CD4-positive, alpha-beta memory T cell (primary cell): ENCODE data around the gene PAAF1. TPM values are rescaled to one million over a fixed set of nuclear protein-coding genes. Genes with fewer than 3 reads are reported as not detected.

Experiments used
- CTCF ChIA-PET: fragments of 350-600 bp; sonication (Branson Sonifier 250); formaldehyde crosslinking; loops from one replicate; lab custom pipeline; 2021; ENCODE audit warnings: inconsistent platforms; ENCODE audit not compliant: partially characterized antibody; lab: Charles Lee
- POLR2A ChIA-PET: fragments of 350-600 bp; sonication (Branson Sonifier 250); formaldehyde crosslinking; loops from one replicate; lab custom pipeline; 2021; ENCODE audit not compliant: partially characterized antibody; lab: Charles Lee
- DNase-seq, 5 donors: peaks; one replicate each; pipeline versions ENCODE4 v3.0.0 to v3.0.0-alpha.2; 2020 to 2022; ENCODE audit warnings: mixed read lengths in 1 of 5
- H3K27ac ChIP-seq: one replicate; pipeline ENCODE4 v1.7.0; 2013; ENCODE audit warnings: low read depth, low read length
- H3K27me3 ChIP-seq: 2 replicates; pipeline ENCODE4 v1.7.0; 2013; ENCODE audit warnings: mild to moderate bottlenecking, low read length, moderate library complexity; ENCODE audit not compliant: insufficient read depth
- H3K36me3 ChIP-seq: 2 replicates; pipeline ENCODE4 v1.7.0; 2013; ENCODE audit warnings: mild to moderate bottlenecking, low read length, moderate library complexity; ENCODE audit not compliant: insufficient read depth
- H3K4me1 ChIP-seq: 2 replicates; pipeline ENCODE4 v1.7.0; 2013; ENCODE audit warnings: mild to moderate bottlenecking, low read length, moderate library complexity; ENCODE audit not compliant: insufficient read depth
- H3K4me3 ChIP-seq, 2 donors: one replicate each; pipeline ENCODE4 v1.7.0; 2013; ENCODE audit warnings: low read length in 2 of 2, mild to moderate bottlenecking in 1 of 2
- H3K9me3 ChIP-seq, 2 donors: one replicate each; pipeline ENCODE4 v1.7.0; 2013; ENCODE audit warnings: low read length in 2 of 2, control low read depth in 1 of 2; ENCODE audit not compliant: control insufficient read depth in 1 of 2
- H3K27ac Mint-ChIP-seq, 7 donors: one replicate each; pipeline ENCODE4 v1.8.0; 2020 to 2021; ENCODE audit warnings: mixed read lengths in 7 of 7, mild to moderate bottlenecking in 6 of 7, inconsistent platforms in 3 of 7, moderate library complexity in 3 of 7
- H3K27me3 Mint-ChIP-seq, 2 donors: one replicate each; pipeline ENCODE4 v1.8.0; 2020 to 2021; ENCODE audit warnings: mixed read lengths in 2 of 2
- H3K36me3 Mint-ChIP-seq, 2 donors: one replicate each; pipeline ENCODE4 v1.8.0; 2020 to 2021; ENCODE audit warnings: mixed read lengths in 2 of 2, inconsistent platforms in 1 of 2, mild to moderate bottlenecking in 1 of 2
- H3K4me1 Mint-ChIP-seq, 4 donors: one replicate each; pipeline ENCODE4 v1.8.0; 2020 to 2021; ENCODE audit warnings: mixed read lengths in 4 of 4, mild to moderate bottlenecking in 1 of 4
- H3K4me3 Mint-ChIP-seq, 8 donors: one replicate each; pipeline ENCODE4 v1.8.0; 2020 to 2021; ENCODE audit warnings: mixed read lengths in 8 of 8, mild to moderate bottlenecking in 7 of 8, moderate library complexity in 6 of 8, inconsistent platforms in 3 of 8
- H3K9me3 Mint-ChIP-seq, 8 donors: one replicate each; pipeline ENCODE4 v1.8.0; 2020 to 2021; ENCODE audit warnings: mixed read lengths in 8 of 8, mild to moderate bottlenecking in 5 of 8, inconsistent platforms in 3 of 8, moderate library complexity in 1 of 8
- intact Hi-C: fragments of 100-400 bp; cut with micrococcal nuclease; formaldehyde crosslinking; loops from one replicate; pipeline ENCODE4 v1.15.1; 2023
- polyA plus RNA-seq, 2 donors: library from polyadenylated mRNA; unstranded; fragments of 300-500 nt; fragmentation: Illumina TruSeq; gene quantifications; one replicate each; pipeline ENCODE4 v1.2.3, GENCODE V29; 2021
- total RNA-seq, 2 experiments: library from RNA; stranded (reverse); gene quantifications; one replicate each; pipeline ENCODE4 v1.2.3, GENCODE V29; 2021

Gene PAAF1
- total and polyA plus RNA-seq, 4 experiments from 2014 or later = 17.5 to 21.8 (median 19.0) TPM

DNA sequence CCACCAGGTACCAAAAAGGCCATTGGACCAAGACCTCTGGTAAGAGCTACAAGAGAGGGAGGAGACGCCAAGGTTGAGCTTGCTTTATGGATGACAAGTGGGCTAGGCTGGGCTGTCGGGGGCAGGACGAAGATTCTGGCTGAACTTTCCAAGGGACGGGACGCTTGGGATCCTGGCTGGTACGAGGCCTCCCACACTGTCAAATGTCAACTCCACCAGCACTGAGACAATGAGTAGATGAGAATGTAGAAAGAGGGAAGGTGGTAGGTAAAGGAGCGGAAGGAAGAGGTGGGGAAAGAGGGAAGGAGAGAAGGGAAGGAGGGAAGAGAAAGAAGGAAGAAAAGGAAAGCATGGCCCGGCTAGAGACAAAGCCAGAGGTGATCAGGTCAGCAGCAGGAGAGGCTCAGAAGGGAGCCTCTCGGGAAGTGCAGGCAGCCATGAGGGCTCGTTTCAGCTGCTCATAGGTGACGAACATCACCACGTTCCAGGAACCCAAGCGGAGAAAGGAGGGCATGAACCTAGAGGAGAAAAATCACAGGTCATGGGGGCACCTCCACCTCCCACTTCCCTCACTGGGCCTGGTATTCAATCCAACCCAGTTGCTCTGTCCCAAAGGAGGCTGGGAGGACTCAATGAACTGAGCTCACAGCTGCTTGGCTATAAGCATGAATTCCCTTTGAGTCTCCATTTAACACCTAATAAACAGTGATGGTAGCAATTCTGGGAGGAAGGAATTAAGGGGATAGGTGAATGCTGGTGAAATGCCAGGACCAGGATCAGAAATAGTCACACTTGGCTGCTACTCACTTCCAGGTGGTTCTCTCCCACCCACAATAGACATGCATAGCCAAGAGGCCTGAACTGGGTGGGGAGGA is 98.0 kb downstream of the PAAF1 start:
- CTCF ChIA-PET = interaction anchor here (0.7 to 2.9 kb wide), 6 partner anchors 8 to 37 kb away, joined by 3 to 11 read pairs (median 3); partner anchors contain the start of gene UCP2
- H3K4me1 ChIP-seq = peaks cover 100% of the 10 kb centered on the region
- peak overlapping the region in 1 of 2 donors; percentile 20 for H3K4me3 ChIP-seq
- no peaks in the 10 kb centered on the region for H3K9me3 Mint-ChIP-seq
- no peak for DNase-seq
- peak overlapping the region; percentile 93 to 100 (median 96) for H3K27ac Mint-ChIP-seq
- no peaks in the 10 kb centered on the region for H3K27me3 ChIP-seq
- peak overlapping the region; percentile 52 for H3K27ac ChIP-seq
- POLR2A ChIA-PET = interaction anchor here (0.6 to 38.4 kb wide), 7 partner anchors 7 to 518 kb away, joined by 3 to 2221 read pairs (median 12); partner anchors contain the start of genes C2CD3, LIPT2, PPME1 and UCP2
- no peaks in the 10 kb centered on the region for H3K9me3 ChIP-seq
- H3K4me3 Mint-ChIP-seq = peak overlapping the region; percentile 70 to 99 (median 80)
- H3K36me3 ChIP-seq = peaks cover 51% of the 10 kb centered on the region
- intact Hi-C loops = loop anchor here (1.0 kb wide), 2 partner anchors 8 to 30 kb away; no protein-coding TSS in a partner anchor
- H3K27me3 Mint-ChIP-seq = no peaks in the 10 kb centered on the region
- H3K4me1 Mint-ChIP-seq = peaks cover 69 to 100% (median 84%) of the 10 kb centered on the region in 4 donors
- H3K36me3 Mint-ChIP-seq = peaks cover 57 to 62% of the 10 kb centered on the region in 2 donors

GRCh38 chr11:73975479-73975757 is 98.6 kb downstream of the PAAF1 start:
- intact Hi-C loops = no loop called here
- Histone ChIP-seq H3K9me3 (no peaks in the 10 kb centered on the region), H3K27me3 (no peaks in the 10 kb centered on the region), H3K36me3 (peaks cover 52% of the 10 kb centered on the region), H3K27ac (peak overlapping the region; percentile 52), H3K4me1 (peaks cover 100% of the 10 kb centered on the region), H3K4me3 (no peak overlapping the region)
- peaks cover 62 to 68% of the 10 kb centered on the region in 2 donors for H3K36me3 Mint-ChIP-seq
- H3K4me3 Mint-ChIP-seq = peak overlapping the region in 7 of 8 donors; percentile 65 to 99 (median 81)
- peak overlapping the region; percentile 58 to 100 (median 96) for H3K27ac Mint-ChIP-seq
- ChIA-PET CTCF (interaction anchor here (0.7 to 1.9 kb wide), 2 partner anchors 29 to 37 kb away, joined by 3 to 6 read pairs; no protein-coding TSS in a partner anchor), POLR2A (interaction anchor here (5.3 to 38.4 kb wide), 3 partner anchors 6 to 196 kb away, joined by 32 to 2221 read pairs (median 623); partner anchors contain the start of genes C2CD3, PPME1, UCP2 and UCP3)
- DNase-seq = no peak
- H3K4me1 Mint-ChIP-seq = peaks cover 63 to 100% (median 81%) of the 10 kb centered on the region in 4 donors
- no peaks in the 10 kb centered on the region for H3K9me3 Mint-ChIP-seq
- no peaks in the 10 kb centered on the region for H3K27me3 Mint-ChIP-seq

GRCh38 chr11:73976451-73977151 is 99.8 kb downstream of the PAAF1 start:
- Histone ChIP-seq H3K27me3 (no peaks in the 10 kb centered on the region), H3K36me3 (peaks cover 64% of the 10 kb centered on the region), H3K4me1 (peaks cover 92% of the 10 kb centered on the region), H3K4me3 (peak overlapping the region in 1 of 2 donors; percentile 99), H3K27ac (peak overlapping the region; percentile 84), H3K9me3 (no peaks in the 10 kb centered on the region)
- ChIA-PET POLR2A (interaction anchor here (0.6 to 38.4 kb wide), 5 partner anchors 8 to 72 kb away, joined by 3 to 2221 read pairs (median 5); partner anchors contain the start of gene UCP3), CTCF (interaction anchor here (0.9 to 1.1 kb wide), 3 partner anchors 10 to 55 kb away, joined by 3 to 4 read pairs (median 4); no protein-coding TSS in a partner anchor)
- peaks cover 57 to 100% (median 73%) of the 10 kb centered on the region in 4 donors for H3K4me1 Mint-ChIP-seq
- peaks cover 74 to 77% of the 10 kb centered on the region in 2 donors for H3K36me3 Mint-ChIP-seq
- H3K4me3 Mint-ChIP-seq = peak overlapping the region; percentile 57 to 100 (median 94)
- intact Hi-C loops = no loop called here
- H3K27me3 Mint-ChIP-seq = no peaks in the 10 kb centered on the region
- no peaks in the 10 kb centered on the region for H3K9me3 Mint-ChIP-seq
- DNase-seq = no peak
- peak overlapping the region; percentile 78 to 100 (median 91) for H3K27ac Mint-ChIP-seq

GRCh38 chr11:73977856-73978519 is 101.2 kb downstream of the PAAF1 start:
- DNase-seq = no peak
- H3K36me3 Mint-ChIP-seq = peaks cover 80 to 89% of the 10 kb centered on the region in 2 donors
- no peaks in the 10 kb centered on the region for H3K27me3 Mint-ChIP-seq
- CTCF ChIA-PET = interaction anchor here (1.2 to 5.0 kb wide), 4 partner anchors 8 to 41 kb away, joined by 3 to 38 read pairs (median 12); no protein-coding TSS in a partner anchor
- intact Hi-C loops = no loop called here
- peak overlapping the region; percentile 83 to 100 (median 98) for H3K4me3 Mint-ChIP-seq
- H3K4me1 Mint-ChIP-seq = peaks cover 47 to 100% (median 63%) of the 10 kb centered on the region in 4 donors
- H3K9me3 Mint-ChIP-seq = peaks cover 0 to 2% (median 0%) of the 10 kb centered on the region in 8 donors
- no peaks in the 10 kb centered on the region for H3K27me3 ChIP-seq
- H3K36me3 ChIP-seq = peaks cover 65% of the 10 kb centered on the region
- POLR2A ChIA-PET = interaction anchor here (5.1 to 38.4 kb wide), 3 partner anchors 9 to 53 kb away, joined by 49 to 2221 read pairs (median 623); partner anchors contain the start of gene UCP3
- peak overlapping the region; percentile 23 to 99 for H3K4me3 ChIP-seq
- H3K9me3 ChIP-seq = no peaks in the 10 kb centered on the region
- peak overlapping the region; percentile 84 for H3K27ac ChIP-seq
- H3K27ac Mint-ChIP-seq = peak overlapping the region; percentile 98 to 100 (median 99)
- H3K4me1 ChIP-seq = peaks cover 78% of the 10 kb centered on the region

- Histone ChIP-seq H3K27me3 (no peaks in the 10 kb centered on the region), H3K4me3 (peak overlapping the region; percentile 23 to 99), H3K36me3 (peaks cover 65% of the 10 kb centered on the region), H3K4me1 (peaks cover 76% of the 10 kb centered on the region), H3K27ac (peak overlapping the region; percentile 84), H3K9me3 (no peaks in the 10 kb centered on the region)
- Mint-ChIP-seq H3K4me3 (peak overlapping the region; percentile 83 to 100 (median 98)), H3K4me1 (peaks cover 45 to 100% (median 60%) of the 10 kb centered on the region in 4 donors), H3K36me3 (peaks cover 80 to 91% of the 10 kb centered on the region in 2 donors), H3K9me3 (peaks cover 0 to 3% (median 0%) of the 10 kb centered on the region in 8 donors), H3K27me3 (no peaks in the 10 kb centered on the region), H3K27ac (peak overlapping the region; percentile 98 to 100 (median 99))
- intact Hi-C loops = no loop called here
- no peak for DNase-seq
- CTCF ChIA-PET = interaction anchor here (1.2 to 5.0 kb wide), 5 partner anchors 8 to 41 kb away, joined by 3 to 38 read pairs (median 15); no protein-coding TSS in a partner anchor
- POLR2A ChIA-PET = interaction anchor here (0.5 to 38.4 kb wide), 8 partner anchors 10 to 192 kb away, joined by 3 to 2221 read pairs (median 16); partner anchors contain the start of genes C2CD3, PPME1 and UCP3
These were observed 101.8 kb downstream of the PAAF1 start for GRCh38 chr11:73978576-73979086.
